Right lobe of liver (tissue), 4 donors: ENCODE data around the gene C19orf67.

ENCODE experiments used
- POLR2A ChIP-seq: fragments of 450-650 bp; IDR thresholded peaks from one replicate; pipeline ENCODE4 v1.6.1; 2017; ENCODE audit warnings: antibody characterized with exemption, mild to moderate bottlenecking
- TF ChIP-seq, protein P1 (sequence below), 4 donors: fragments of 200-600 bp in 3 of 4; fragments of 450-650 bp in 1 of 4; IDR thresholded peaks; one replicate each; pipeline versions ENCODE4 v1.5.1 to v1.8.0; 2016 to 2022; ENCODE audit warnings: antibody characterized with exemption in 4 of 4, mild to moderate bottlenecking in 2 of 4
- donor health status: DM: no; HTN: no; CAD: no.
- donor health status: DM: no; HTN: no; CAD: no.
- donor health status: DM: no; HTN: yes; CAD: no.

DNA sequence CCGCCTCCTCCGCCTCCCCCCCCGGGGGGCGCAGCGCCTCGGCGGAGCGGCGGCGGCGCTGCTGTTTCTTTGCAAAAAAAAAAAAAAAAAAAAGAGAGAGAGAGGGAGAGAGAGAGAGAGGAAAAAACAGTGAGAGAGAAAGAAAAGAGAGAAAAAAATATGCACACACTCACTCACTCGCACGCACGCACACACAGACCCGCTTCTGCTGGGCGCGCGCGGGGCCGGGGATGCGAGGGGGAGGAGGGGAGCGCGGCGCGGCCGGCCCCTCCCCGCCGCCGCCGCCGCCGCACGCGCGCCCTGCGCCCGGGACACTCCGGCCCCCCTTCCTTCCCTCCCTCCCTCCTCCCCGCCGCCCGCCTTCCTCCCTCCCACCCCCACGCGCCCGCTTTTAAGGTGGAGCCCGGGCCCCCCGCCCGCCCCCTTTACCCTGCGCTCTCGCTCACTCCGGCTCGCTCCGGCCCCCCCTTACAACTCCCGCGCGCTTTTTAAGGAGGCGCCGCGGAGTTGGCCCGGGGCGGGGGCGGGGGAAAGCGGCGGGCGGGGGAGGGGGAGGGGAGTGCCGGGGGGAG lies 5.0 kb upstream of the C19orf67 start, which contains the start of gene SAMD1:
- TF ChIP-seq, protein P1, sequence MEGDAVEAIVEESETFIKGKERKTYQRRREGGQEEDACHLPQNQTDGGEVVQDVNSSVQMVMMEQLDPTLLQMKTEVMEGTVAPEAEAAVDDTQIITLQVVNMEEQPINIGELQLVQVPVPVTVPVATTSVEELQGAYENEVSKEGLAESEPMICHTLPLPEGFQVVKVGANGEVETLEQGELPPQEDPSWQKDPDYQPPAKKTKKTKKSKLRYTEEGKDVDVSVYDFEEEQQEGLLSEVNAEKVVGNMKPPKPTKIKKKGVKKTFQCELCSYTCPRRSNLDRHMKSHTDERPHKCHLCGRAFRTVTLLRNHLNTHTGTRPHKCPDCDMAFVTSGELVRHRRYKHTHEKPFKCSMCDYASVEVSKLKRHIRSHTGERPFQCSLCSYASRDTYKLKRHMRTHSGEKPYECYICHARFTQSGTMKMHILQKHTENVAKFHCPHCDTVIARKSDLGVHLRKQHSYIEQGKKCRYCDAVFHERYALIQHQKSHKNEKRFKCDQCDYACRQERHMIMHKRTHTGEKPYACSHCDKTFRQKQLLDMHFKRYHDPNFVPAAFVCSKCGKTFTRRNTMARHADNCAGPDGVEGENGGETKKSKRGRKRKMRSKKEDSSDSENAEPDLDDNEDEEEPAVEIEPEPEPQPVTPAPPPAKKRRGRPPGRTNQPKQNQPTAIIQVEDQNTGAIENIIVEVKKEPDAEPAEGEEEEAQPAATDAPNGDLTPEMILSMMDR (IDR thresholded peaks at IDR 0.05), result no peak
- no peak for TF ChIP-seq POLR2A
